Measurements from ENCODE around the gene SHISAL1.

Gene SHISAL1

GRCh38 chr22:44292521-44292920 is 20.2 kb downstream of the SHISAL1 start:
- H3K4me3 ChIP-seq (ENCODE audit: low read length) = no peak overlapping the region
- H3K9me3 ChIP-seq (ENCODE audit: control insufficient read depth, low read depth, low read length) = no peaks in the 10 kb centered on the region
- H3K27me3 ChIP-seq (ENCODE audit: control insufficient read depth, insufficient read depth, low read length) = no peaks in the 10 kb centered on the region
- peaks cover 24% of the 10 kb centered on the region for H3K4me1 ChIP-seq (ENCODE audit: control insufficient read depth, low read depth, low read length)
- H3K9ac ChIP-seq (ENCODE audit: low read length) = no peak overlapping the region
- no peak overlapping the region for H3K27ac ChIP-seq (ENCODE audit: low read length)
- no peaks in the 10 kb centered on the region for H3K36me3 ChIP-seq (ENCODE audit: control insufficient read depth, low read depth, low read length)

- H3K27me3 ChIP-seq (ENCODE audit: control insufficient read depth, insufficient read depth, low read length) = no peaks in the 10 kb centered on the region
- H3K9me3 ChIP-seq (ENCODE audit: control insufficient read depth, low read depth, low read length) = no peaks in the 10 kb centered on the region
- no peak overlapping the region for H3K9ac ChIP-seq (ENCODE audit: low read length)
Measured at GRCh38 chr22:44291674-44292360, 20.9 kb downstream of the SHISAL1 start.

DNA sequence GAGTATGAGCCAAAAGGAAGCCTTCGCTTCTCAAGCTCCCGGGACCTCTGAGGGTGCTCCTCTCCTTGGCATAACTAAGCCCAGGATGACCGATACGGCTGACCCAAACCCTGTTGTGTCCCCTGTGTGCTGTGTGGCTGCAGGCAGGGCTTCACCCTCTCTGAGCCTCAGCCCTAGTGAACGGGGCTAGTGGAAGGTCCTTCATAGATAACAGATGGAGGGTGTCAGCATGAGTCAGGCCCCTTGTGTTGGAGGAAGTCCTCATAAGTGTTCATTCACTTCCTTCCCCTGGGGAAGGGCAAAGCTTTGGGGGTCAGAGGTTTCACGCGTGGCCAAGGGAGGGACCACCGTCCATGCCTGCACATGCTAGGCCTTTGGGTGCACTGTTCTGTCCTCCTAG is 21.5 kb downstream of the SHISAL1 start:
- H3K4me1 ChIP-seq (ENCODE audit: control insufficient read depth, low read depth, low read length) = peaks cover 24% of the 10 kb centered on the region
- no peaks in the 10 kb centered on the region for H3K9me3 ChIP-seq (ENCODE audit: control insufficient read depth, low read depth, low read length)
- H3K36me3 ChIP-seq (ENCODE audit: control insufficient read depth, low read depth, low read length) = no peaks in the 10 kb centered on the region
- no peak overlapping the region for H3K27ac ChIP-seq (ENCODE audit: low read length)
- H3K9ac ChIP-seq (ENCODE audit: low read length) = no peak overlapping the region
- no peaks in the 10 kb centered on the region for H3K27me3 ChIP-seq (ENCODE audit: control insufficient read depth, insufficient read depth, low read length)
- no peak overlapping the region for H3K4me3 ChIP-seq (ENCODE audit: low read length)

More at GRCh38 chr22:44291674-44292360, 20.9 kb downstream of the SHISAL1 start:
- Histone ChIP-seq H3K36me3 (ENCODE audit: control insufficient read depth, low read depth, low read length) (no peaks in the 10 kb centered on the region), H3K27ac (ENCODE audit: low read length) (no peak overlapping the region), H3K4me1 (ENCODE audit: control insufficient read depth, low read depth, low read length) (peaks cover 24% of the 10 kb centered on the region), H3K4me3 (ENCODE audit: low read length) (no peak overlapping the region)

DNA sequence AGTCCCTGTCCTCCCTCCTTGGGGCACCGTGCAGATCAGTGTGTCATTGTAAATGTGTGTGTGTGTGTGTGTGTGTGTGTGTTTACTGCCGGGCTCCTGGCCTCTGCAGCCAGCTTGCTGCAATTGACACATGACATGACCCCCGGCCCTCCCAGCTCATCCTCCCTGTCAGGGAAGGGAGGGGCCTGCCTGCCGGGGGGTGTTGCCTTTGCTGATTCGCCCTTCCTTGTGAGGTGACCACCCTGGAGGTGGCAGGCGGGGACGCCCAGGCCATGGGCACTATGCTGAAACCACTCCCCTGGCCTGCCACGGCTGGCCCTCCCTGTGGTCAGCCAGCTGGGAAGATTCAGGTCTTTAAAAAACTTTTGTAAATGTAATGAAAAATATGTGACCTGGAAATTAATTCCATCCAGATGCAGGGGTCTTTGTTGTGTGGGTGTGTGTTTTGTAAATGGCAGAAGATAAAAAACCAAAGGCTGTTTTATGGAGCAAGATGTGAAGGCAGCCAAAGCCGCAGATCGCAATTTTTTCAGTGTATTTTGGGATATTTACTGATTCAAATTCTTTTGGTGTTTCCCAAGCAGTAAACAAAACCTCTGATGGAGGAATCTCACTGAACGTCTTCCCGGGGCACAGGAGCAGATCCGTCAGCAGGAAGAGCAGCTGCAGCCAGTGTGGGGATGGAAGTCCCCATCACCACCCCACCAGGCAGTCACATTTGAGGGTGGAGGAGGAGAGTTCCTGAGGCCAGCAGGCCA is 23.2 kb downstream of the SHISAL1 start:
- Histone ChIP-seq H3K4me3 (ENCODE audit: low read length) (no peak overlapping the region), H3K9ac (ENCODE audit: low read length) (no peak overlapping the region), H3K36me3 (ENCODE audit: control insufficient read depth, low read depth, low read length) (no peaks in the 10 kb centered on the region), H3K4me1 (ENCODE audit: control insufficient read depth, low read depth, low read length) (peaks cover 24% of the 10 kb centered on the region), H3K27me3 (ENCODE audit: control insufficient read depth, insufficient read depth, low read length) (no peaks in the 10 kb centered on the region), H3K27ac (ENCODE audit: low read length) (no peak overlapping the region), H3K9me3 (ENCODE audit: control insufficient read depth, low read depth, low read length) (no peaks in the 10 kb centered on the region)

DNA sequence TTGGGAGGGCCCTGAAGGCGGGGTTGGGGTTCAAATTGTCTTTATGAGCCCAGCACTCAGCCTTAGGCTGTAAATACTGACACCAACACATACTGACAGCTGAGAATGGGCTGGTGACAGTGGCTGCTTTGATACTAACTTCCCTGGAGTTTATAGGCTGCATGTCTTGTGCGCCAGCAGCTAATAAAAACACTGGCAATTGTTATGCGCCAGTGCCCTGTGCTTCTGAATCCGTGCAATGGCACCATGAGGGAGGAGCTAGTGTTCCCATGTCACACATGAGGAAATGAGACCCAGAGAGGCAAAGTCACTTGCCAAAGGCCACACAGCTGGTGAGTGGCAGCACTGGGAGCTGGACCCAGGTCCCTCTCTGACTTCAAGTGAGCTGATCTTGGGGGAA is 23.8 kb downstream of the SHISAL1 start:
- H3K4me1 ChIP-seq (ENCODE audit: control insufficient read depth, low read depth, low read length) = peaks cover 24% of the 10 kb centered on the region
- H3K4me3 ChIP-seq (ENCODE audit: low read length) = no peak overlapping the region
- H3K36me3 ChIP-seq (ENCODE audit: control insufficient read depth, low read depth, low read length) = no peaks in the 10 kb centered on the region
- no peaks in the 10 kb centered on the region for H3K9me3 ChIP-seq (ENCODE audit: control insufficient read depth, low read depth, low read length)
- no peak overlapping the region for H3K9ac ChIP-seq (ENCODE audit: low read length)
- no peak overlapping the region for H3K27ac ChIP-seq (ENCODE audit: low read length)
- no peaks in the 10 kb centered on the region for H3K27me3 ChIP-seq (ENCODE audit: control insufficient read depth, insufficient read depth, low read length)

DNA sequence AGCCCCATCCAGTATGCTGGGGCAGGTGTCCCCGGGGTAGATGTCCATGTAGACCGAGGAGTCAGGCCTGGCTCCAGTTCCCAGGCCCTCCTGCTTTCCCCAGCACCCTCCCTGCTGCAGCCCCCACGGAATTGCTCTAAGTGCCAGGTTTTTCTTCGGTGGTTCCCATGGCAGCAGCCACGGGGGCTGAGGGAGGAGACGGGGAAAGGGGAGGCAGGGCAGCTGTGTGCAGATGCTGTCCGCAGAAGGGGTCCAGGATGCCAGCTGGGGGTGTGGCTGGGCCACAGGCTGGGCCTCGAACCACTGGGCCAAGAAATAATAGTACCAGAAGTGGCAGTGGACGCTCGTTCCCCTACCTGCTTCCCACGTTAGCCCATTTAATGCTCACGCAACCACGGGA is 25.0 kb downstream of the SHISAL1 start:
- H3K4me1 ChIP-seq (ENCODE audit: control insufficient read depth, low read depth, low read length) = peaks cover 22% of the 10 kb centered on the region
- H3K36me3 ChIP-seq (ENCODE audit: control insufficient read depth, low read depth, low read length) = no peaks in the 10 kb centered on the region
- H3K9me3 ChIP-seq (ENCODE audit: control insufficient read depth, low read depth, low read length) = no peaks in the 10 kb centered on the region
- no peaks in the 10 kb centered on the region for H3K27me3 ChIP-seq (ENCODE audit: control insufficient read depth, insufficient read depth, low read length)
- no peak overlapping the region for H3K27ac ChIP-seq (ENCODE audit: low read length)
- no peak overlapping the region for H3K4me3 ChIP-seq (ENCODE audit: low read length)
- no peak overlapping the region for H3K9ac ChIP-seq (ENCODE audit: low read length)

DNA sequence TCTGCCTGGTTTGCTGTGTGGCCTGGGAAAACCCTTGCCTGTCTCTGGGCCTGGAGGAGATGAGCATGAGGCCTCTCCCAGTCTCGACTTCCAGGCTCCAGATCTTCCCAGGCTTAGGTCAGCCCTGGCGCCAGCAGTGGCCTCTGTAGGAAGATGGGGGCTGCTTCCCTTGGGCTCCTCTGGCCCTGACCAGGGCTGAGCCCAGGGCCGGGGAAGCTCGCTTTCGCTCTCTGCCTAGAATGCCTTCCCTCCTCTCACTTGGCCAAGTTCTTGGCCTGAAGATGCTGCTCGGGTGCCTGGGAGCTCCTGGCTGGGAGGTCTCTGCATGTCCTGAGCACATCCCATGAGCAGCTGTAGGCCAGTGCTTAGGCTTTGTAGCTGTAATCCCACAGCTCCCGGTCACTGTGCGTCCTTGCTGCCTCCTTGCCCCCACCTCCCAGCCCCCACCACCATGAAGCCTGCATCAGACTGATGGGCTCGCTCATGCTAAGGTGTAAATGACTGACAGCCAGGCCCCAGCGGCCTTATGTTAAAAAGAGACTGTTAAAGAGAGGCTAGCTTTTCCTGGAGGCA is 25.5 kb downstream of the SHISAL1 start:
- Histone ChIP-seq H3K27me3 (ENCODE audit: control insufficient read depth, insufficient read depth, low read length) (no peaks in the 10 kb centered on the region), H3K4me3 (ENCODE audit: low read length) (no peak overlapping the region), H3K9me3 (ENCODE audit: control insufficient read depth, low read depth, low read length) (no peaks in the 10 kb centered on the region), H3K27ac (ENCODE audit: low read length) (no peak overlapping the region), H3K4me1 (ENCODE audit: control insufficient read depth, low read depth, low read length) (peaks cover 17% of the 10 kb centered on the region), H3K36me3 (ENCODE audit: control insufficient read depth, low read depth, low read length) (no peaks in the 10 kb centered on the region), H3K9ac (ENCODE audit: low read length) (no peak overlapping the region)

DNA sequence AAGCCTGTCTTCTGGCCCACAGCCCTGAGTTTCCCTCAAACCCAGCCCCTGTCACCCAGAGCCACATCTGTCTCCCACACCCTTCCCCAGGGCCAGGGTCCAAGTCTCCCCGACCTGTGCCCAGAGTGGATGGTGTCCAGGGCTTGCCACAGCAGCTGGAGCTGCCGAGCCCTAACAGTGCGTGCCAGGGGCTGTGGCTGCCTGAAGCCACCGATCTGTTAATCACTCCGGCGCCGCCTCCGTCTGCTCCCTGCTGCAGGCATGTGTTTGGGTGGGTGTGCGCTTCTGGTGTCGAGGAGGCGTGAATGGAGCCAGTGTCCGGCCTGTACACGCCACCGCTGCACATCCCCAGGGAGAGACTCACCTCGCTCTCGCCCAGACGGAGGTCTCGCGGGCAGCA is 26.1 kb downstream of the SHISAL1 start:
- Histone ChIP-seq H3K9ac (ENCODE audit: low read length) (no peak overlapping the region), H3K4me3 (ENCODE audit: low read length) (no peak overlapping the region), H3K9me3 (ENCODE audit: control insufficient read depth, low read depth, low read length) (no peaks in the 10 kb centered on the region), H3K27me3 (ENCODE audit: control insufficient read depth, insufficient read depth, low read length) (no peaks in the 10 kb centered on the region), H3K27ac (ENCODE audit: low read length) (no peak overlapping the region), H3K36me3 (ENCODE audit: control insufficient read depth, low read depth, low read length) (no peaks in the 10 kb centered on the region), H3K4me1 (ENCODE audit: control insufficient read depth, low read depth, low read length) (peaks cover 15% of the 10 kb centered on the region)

- Histone ChIP-seq H3K4me3 (ENCODE audit: low read length) (no peak overlapping the region), H3K9me3 (ENCODE audit: control insufficient read depth, low read depth, low read length) (no peaks in the 10 kb centered on the region), H3K27me3 (ENCODE audit: control insufficient read depth, insufficient read depth, low read length) (no peaks in the 10 kb centered on the region), H3K4me1 (ENCODE audit: control insufficient read depth, low read depth, low read length) (peaks cover 11% of the 10 kb centered on the region), H3K27ac (ENCODE audit: low read length) (no peak overlapping the region), H3K9ac (ENCODE audit: low read length) (no peak overlapping the region), H3K36me3 (ENCODE audit: control insufficient read depth, low read depth, low read length) (no peaks in the 10 kb centered on the region)
Measured at GRCh38 chr22:44284711-44285110, 28.0 kb downstream of the SHISAL1 start.

DNA sequence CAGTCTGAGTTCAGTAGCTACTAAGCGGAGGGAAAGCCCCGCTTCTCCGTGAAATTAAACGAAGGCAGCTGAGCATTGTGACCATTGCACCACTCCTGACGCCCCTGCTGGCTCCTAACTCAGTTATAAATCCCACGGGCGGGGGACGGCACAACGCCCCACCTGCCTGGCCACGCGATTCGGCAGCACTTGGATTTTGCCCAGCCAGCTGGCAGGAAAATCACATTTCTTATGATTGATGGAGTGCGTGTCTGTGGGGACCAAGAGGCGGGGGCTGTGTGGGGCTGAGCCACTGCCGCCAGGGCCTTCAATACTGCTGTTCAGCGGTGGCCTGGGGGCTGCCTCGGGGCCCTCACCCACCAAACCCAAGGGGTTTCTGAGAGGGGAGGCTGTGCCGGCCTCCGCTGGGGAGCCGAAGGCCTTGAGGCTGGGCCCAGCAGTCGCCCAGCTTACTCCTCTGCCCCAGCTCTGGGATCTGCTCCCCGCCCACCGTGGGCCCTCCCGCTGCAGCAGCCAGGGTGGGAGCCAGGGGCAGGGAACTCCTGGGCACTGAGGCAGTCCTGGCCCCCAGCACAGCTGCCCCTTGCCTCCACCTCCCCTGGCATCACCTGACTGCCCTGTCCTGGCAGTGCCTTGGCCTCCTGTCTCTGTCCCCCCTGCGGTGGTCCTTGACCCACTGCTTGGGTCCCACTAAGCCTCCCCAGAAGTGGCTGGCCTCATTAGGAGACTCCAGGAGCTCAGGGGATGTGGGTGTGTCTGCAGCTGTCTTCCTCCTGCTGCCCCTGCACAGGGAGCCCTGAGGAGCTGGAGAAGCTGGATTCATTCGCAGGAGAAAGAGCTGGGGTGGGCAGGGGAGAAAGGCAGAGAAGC is 30.7 kb downstream of the SHISAL1 start:
- Histone ChIP-seq H3K27me3 (ENCODE audit: control insufficient read depth, insufficient read depth, low read length) (no peaks in the 10 kb centered on the region), H3K36me3 (ENCODE audit: control insufficient read depth, low read depth, low read length) (no peaks in the 10 kb centered on the region), H3K27ac (ENCODE audit: low read length) (no peak overlapping the region), H3K4me3 (ENCODE audit: low read length) (no peak overlapping the region), H3K9ac (ENCODE audit: low read length) (no peak overlapping the region), H3K9me3 (ENCODE audit: control insufficient read depth, low read depth, low read length) (no peaks in the 10 kb centered on the region), H3K4me1 (ENCODE audit: control insufficient read depth, low read depth, low read length) (peaks cover 2% of the 10 kb centered on the region)

- H3K27me3 ChIP-seq (ENCODE audit: control insufficient read depth, insufficient read depth, low read length) = no peaks in the 10 kb centered on the region
- no peaks in the 10 kb centered on the region for H3K9me3 ChIP-seq (ENCODE audit: control insufficient read depth, low read depth, low read length)
Measured at GRCh38 chr22:44280665-44281188, 32.0 kb downstream of the SHISAL1 start.

More at GRCh38 chr22:44280665-44281188, 32.0 kb downstream of the SHISAL1 start:
- H3K36me3 ChIP-seq (ENCODE audit: control insufficient read depth, low read depth, low read length) = no peaks in the 10 kb centered on the region
- no peak overlapping the region for H3K4me3 ChIP-seq (ENCODE audit: low read length)
- no peak overlapping the region for H3K9ac ChIP-seq (ENCODE audit: low read length)
- no peak overlapping the region for H3K27ac ChIP-seq (ENCODE audit: low read length)
- H3K4me1 ChIP-seq (ENCODE audit: control insufficient read depth, low read depth, low read length) = peaks cover 3% of the 10 kb centered on the region

Data from iPS-18a (cell line).